ENCODE data around the gene NRXN2.

NRXN2 gene

DNA sequence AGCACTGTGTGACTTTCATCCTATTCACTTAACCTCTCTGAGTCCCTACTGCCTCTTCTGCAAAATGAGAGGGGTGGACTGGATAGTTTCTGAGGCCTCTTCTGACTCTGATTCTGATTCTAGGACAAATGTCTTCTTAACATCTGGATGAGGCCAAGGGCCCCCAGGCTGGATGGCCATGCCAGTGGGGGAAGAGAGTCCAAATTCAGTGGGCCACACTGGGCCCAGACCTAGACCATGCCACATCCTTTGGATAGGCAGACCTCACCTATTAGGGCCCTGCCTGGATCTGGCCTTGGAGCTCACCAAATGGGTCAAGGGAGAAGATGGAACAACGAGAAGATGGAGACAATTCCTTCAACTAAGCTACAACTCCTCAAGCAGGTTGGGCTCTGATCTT, 24.6 kb downstream of the NRXN2 start:
- no peak for DNase-seq (ENCODE audit: low spot score)

DNA sequence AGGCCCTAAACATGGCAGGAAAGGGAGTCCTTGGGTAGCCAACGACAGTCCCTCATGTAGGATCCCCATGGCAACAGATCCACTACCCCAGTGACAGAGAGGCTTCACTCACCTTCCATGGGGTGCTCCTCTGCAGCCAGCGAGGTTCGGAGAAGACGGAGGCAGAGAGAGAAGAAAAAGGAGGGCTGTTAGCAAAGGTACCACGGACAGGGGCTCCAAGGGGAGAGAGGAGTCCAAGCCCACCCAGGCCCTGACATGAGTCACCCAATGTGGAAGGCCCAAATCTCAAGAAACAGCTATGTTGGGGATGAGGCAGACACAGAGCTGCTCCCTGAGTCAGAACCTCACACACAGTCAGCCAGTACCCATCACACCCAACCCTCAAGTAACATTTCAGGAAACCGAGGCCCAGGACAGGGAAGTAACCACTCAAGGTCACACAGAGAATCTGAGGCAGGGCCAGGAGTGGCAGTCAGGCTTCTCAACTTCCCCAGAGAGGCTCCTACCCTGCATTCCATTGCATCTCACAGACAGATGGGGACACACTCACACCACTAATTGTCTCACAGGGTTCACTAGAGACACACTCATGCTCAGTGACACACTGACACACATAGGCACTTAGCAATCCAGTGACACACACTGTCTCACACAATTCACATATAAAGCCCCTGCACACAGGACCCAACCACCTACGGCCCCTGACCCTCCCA, 25.2 kb downstream of the NRXN2 start:
- DNase-seq (ENCODE audit: low spot score): peak; percentile 36

DNA sequence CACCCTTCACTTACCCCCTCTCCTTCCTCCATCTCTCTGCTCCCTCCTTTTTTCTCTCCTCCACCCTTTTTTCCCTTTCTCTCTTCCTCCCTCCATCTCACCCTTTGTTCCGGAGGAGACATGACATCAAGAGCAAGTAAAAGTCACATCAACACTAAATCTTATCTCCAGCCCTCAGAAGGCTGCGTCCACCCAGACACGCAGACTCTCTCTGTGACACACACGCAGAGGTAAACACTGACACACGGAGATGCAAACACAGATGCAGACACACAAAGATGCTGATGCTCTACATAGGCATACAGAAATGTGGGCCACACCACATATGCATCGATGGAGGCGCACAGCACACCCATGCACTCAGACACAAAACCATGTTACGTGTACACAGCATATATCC, 27.0 kb downstream of the NRXN2 start:
- DNase-seq (ENCODE audit: low spot score): no peak

DNA sequence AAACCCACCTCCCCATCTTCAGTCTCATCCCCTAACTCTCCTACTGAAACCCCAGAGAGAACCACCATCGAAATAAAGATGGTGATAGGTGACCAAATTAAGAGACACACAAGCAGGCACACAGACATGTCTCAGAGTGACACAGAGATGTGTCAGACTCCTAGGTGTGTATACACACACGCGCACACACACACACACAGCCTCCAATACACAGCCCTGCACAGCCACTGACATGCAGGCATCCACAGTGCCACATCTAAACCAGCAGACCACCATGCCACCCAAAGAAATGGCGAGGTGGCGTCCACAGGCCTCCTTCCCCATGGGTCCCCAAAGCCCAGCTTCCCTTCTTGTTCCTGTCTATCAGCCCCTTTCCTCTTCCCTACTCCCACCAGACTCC, 27.4 kb downstream of the NRXN2 start:
- no peak for DNase-seq (ENCODE audit: low spot score)

DNA sequence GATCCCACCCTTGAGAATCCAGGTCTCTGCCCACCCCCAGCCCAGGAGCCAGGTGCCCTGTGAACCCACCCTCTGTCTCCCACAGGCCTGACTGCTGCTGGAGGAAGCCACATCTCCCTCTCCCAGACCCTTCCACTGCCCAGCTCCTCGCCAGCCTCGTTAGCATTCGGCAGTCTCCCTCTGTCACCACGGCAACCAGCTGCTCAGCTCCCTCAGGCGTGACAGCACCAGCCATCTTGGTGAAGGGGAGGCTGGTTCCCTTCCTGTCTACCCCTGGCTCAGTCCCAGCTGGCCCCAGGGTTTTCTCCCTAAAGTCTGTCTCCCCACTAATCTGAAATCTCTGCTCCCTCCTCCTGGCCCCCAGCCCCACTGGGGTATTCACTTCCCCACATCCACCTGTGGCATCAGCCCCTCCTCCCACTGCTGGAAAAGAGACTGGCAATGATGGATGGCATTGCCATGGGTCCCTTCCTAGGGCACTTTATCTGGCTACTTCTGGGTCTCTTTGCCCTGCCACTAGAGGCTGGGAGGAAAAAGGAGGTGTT, 28.1 kb downstream of the NRXN2 start:
- DNase-seq (ENCODE audit: low spot score): peak; percentile 81

DNA sequence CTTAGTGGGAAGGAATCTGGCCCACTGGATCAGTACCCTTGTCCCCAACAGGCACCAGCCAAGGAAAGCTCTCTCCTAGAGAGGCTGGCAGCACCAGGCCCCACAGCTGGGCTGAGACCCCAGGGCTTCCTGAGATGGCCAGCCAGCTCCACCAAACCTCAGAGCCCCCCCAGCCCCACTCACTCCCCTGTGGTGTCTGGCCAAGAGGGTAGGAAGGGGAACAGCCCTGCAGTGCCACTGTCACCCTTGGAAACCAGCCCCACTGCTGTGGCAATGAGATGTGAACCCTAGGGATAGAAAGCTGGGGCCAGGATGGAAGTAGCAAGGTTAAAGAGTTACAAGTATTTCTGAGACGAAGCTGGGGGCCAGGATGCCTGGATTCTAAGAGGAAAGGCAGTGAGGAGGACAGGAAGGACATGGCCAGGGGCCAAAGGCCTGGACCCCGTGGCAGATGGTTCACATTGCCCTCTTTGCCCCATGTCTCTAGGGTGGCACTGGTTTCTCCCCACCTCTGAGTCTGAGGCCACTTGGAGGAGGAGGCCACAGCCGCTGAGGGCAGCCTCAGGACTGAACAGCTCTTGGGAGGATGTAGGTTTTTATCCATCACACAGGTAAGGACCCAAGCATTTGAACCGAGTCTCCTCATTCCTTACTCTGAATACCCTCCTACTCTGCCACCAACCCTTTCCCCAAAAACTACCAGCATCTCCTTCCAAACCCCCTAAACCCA, 28.8 kb downstream of the NRXN2 start:
- no peak for DNase-seq (ENCODE audit: low spot score)

DNA sequence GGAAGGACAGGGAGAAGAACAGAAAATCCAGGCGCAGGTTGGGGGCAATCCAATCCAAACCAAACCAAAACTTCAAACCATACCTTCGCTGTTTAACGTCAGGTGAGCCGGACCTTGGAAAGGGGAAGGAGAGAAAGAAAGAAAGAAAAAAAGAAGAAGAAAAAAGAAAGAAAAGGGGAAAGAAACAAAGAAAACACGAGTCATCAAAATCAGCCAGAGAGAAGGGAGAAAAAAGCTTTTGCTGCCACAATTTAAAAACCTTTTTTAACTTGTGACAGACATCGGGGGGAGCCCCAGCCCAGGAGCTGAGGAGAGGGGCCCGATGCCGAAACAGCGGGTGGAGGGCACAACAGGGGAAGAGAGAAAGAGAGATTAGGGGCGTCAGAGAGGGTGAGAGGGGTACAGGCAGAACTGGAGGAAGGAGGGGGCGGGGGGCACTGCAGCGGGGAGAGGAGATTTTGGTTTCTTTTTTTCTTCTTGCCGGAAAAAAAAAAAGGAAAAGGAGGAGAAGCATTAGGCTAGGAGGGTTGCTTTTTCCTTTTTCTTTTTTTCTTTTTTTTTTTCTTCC, 30.1 kb downstream of the NRXN2 start:
- no peak for DNase-seq (ENCODE audit: low spot score)

DNA sequence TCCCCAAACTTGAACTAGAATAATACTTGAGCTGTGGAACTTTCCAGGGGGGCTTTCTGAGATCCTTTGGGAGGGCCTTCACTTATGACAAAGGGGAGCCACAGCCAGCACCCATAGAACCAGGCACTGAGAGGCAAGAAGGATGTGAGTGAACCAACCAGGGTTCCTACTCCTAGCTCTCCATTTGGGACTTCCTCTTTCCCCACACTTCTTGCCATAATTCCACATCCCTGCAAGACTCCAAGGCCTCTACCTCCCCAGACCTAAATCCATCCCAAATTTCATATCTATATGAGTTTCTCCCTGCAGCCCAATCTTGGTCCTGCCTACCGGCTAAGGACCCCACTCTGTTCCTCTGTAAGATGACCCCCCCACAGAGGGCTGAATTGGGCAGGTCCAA, 31.5 kb downstream of the NRXN2 start:
- no peak for DNase-seq (ENCODE audit: low spot score)

DNA sequence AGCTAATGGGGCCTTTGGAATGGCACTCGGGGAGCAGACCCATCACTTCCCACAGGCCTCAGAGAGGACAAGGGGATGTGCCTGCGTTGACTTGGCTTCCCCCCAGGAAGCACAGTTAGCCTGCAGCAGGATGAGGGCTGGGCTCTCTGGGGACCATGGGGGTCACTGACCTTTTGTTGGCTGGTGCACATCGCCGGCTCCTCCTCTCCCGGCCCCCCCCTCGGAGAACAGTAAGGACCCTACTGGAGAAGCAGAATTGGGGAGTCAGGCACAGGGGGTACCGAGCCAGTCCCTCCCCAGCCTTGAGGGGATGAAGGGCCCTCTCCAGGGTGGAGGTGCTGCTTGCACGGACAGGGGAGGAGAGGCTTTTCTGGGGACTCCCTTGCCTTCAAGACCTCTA, 32.8 kb downstream of the NRXN2 start:
- no peak for DNase-seq (ENCODE audit: low spot score)

DNA sequence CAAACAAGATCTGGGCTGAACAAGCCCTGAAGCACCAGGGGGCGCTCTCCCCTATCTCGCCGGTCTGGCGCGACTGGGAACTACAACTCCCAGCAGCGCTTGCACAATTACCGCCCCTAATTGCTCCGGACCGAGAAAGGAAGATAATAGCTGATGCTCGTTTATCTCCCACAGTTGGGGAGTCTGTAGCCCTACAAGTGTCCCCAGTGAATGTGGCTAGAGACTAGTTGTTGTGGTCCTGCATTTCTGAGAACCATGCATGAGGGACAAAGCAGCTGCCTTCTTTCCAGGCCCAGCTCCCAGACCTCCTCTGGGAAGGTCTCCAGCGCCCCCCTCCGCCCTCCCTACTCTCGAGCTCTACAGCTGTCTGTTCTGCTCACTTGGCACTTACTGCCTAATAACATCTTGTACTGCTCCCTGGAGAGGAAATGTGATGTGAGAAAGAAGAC, 34.4 kb downstream of the NRXN2 start:
- peak; percentile 95 for DNase-seq (ENCODE audit: low spot score)

DNA sequence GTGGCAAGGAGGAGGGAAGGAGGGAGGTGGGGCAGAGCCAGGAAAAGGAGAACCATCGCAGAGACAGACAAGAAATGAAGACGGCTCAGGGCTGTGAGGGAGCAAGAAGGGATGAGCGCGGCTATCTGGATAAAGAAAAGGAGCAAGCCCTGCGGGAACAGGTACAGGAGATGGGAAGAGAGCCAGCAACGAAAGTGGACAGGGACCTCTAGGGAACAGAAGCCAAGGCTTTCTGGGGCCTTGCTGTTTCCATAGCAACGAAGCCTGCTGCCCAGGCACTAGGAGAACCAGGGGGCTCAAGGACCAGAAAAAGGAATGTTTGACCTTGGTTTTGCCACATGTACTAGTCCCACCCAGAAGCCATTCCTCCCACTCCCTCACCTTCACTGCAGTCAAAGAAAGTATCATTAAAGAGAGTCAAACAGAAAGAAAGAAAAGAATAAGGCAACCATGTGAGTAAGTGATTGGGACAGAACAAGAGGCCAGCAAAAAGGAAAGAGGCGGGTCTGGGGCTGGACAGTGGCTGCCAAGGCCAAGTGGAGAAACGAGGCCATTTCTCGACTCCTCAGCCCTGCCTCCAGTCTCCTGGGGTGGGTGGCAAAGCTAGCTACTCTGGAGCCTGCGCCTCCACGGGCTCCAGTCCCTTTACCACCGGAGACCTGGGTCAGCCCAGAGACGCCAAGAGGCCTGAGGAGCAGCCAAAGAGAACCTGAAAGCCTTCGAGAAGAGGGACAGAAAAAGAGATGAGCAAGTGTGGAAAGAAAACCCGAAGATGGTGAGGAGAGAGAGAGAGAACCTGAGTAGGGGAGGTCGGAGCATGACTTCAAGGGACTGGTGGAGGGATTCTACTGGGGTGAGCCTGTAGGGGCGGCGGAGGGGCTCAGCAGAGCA, 35.1 kb downstream of the NRXN2 start:
- no peak for DNase-seq (ENCODE audit: low spot score)

DNA sequence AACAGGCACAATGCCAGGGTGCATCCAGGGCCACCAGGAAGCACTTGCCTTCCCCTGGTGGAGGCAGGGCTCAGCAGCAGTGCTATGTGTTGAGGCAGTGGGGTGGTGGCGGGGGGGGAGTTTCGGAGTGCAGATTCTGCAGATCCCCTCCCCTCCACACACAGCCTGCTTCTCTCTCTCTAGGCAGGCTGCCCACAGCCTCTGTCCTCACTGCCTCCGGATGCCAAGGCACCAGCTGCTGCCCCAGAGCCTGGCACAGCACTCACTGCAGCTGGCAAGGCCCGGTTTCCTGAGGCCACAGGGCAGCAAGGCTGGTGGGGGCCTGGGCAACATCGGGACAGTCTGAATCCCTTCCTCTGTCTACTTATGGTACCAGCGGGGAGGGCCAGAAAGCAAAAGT, 35.8 kb downstream of the NRXN2 start:
- DNase-seq (ENCODE audit: low spot score): no peak

DNA sequence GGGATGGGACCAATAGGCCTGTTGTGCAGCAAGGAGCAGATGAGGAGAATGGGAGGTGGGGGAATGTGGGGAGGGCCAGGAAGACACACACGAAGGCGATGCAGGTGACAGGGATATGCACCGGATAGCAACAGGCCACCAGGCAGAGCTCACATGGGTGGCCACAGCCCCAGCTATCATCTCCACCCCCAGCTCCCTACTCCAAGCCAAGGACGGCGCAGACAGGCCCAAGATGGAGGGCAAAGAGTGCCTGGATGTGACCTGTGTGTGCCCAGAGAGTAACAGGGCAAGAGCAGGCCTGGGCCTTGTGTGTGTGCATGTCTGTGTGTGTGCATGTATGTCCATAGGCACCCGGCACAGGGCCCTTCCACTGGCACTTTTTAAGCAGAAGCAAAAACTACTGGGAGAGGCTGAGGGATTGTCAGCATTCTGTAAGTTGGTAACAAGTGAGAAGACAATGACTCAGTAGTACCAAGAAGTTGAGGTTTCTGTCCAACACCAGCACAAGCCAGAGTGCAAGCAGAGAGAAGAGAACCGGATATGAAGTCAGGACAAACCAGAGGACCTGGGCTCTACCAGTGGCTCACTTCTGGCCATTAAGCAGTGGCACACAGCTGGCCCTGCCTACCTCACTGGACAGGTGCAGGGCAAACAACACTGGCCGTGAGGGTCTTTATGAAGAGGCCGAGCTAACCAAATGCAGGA, 36.4 kb downstream of the NRXN2 start:
- no peak for DNase-seq (ENCODE audit: low spot score)

DNA sequence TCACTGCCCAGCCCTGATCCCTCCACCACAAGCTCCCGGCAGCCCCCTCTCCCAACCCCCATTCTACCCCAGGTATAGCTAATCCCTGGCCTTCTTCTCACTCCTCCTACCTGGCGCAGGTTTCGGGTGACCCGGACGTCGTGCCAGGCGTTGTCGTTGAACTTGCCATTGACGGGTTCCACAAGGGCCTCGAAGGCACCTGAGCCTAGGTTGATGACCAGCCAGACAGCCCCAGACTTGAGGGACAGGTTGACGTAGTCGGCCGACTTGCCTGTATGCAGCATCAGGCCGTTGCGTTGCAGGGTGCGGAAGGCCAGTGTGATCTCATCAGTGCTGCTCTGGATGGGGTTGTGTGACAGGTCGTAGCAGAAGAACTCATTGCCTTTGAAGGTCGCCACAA, 37.5 kb downstream of the NRXN2 start:
- no peak for DNase-seq (ENCODE audit: low spot score)

DNA sequence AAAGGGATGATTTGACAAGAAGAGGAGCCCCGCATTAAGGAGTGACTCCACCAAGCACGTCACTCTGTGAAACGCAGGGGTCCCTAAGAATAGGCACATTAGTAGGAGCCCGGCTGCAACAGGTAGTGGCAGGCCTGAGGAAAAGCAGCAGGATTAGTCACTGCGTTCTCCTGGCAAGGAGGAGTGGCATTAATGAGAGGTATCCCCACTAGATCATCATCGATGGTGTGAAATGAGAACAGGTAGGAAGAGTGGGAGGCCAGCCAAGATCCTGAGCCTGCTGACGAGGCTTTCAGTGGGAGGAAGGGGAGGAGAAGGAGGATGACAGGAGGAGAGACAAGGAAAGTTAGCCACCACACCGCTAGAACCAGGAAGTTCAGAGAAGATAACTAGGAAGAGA, 38.6 kb downstream of the NRXN2 start:
- DNase-seq (ENCODE audit: low spot score): no peak

DNA sequence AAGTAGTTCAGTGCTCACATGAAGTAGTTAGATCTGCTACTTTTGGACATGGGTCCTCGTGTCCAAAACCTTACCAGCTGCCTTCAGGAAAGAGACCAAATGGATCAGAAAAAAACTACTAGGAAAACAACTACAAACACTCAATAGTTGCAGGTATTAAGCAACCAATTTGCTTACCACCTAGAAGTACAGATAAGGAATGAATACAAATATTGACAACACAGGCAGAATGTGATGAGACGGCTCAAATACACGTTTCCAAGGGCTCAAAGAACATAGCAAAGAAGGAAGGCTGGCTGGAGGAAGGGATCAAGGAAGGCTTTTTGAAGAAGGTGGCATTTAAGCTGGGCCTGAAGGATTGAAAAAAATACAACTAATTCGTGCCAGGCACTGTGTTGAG, 41.8 kb downstream of the NRXN2 start:
- no peak for DNase-seq (ENCODE audit: low spot score)

DNA sequence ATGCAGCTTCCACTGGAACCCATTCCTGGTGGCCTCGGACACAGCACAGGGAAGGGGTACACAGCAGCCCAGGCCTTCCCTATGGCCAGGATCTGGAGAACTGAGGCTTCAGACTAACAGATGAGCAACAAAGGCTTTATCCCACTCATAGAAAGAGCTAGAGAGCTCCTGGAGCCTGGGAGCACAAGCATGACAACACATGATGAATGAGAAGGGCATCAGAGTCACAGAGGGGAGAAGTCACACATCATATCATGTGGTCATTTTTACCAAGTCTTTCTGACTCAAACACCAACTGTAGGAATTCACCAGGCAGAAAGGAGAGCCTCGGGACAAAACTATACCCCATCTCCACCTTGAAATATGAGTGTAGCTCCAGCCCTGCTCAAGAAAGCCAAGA, 43.2 kb downstream of the NRXN2 start:
- DNase-seq (ENCODE audit: low spot score): no peak

DNA sequence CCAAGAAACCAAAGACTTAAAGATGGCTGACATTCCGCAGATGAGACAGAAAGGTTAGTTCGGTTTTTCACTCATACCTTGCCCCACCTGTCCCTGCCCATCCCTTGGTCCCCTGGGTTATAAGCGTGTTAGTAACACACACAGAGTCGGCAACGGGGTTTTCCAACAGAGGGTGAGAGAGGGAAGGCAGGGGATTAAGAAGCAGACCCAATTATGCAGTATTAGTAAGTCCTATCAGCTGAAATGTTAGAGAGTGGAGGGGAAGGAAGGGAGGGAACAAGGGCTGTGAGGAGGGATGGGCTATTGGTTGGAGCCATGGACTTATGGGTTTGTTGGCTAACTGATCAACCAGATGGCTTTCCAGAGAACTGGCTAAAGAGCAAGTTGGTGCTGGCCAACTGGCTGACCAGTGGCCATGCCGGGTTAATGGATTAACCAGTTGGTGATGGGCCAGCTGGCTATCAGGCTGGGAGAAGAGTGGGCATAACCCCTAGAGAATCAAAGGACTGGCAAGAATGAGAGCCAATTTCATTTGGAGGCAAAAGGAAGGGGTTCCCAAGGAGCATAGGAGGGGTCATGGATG, 45.5 kb downstream of the NRXN2 start:
- no peak for DNase-seq (ENCODE audit: low spot score)

DNA sequence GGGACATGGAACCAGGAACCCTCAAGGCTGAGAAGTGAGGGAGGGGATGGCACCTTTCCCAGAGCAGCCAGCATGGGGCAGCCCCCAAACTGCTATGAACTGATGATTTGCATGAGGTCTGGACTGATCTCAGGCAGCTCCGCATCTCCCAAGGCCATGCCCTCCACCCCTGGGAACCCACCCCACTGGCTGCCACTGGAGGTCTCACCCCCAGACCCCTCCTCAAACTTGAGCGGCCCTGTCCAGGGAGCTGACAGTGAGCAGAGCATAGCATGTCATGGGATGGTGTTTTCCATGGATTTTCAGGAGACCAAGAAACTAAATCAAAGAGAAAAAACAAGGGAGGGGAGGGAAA, 46.8 kb downstream of the NRXN2 start:
- no peak for DNase-seq (ENCODE audit: low spot score)

DNA sequence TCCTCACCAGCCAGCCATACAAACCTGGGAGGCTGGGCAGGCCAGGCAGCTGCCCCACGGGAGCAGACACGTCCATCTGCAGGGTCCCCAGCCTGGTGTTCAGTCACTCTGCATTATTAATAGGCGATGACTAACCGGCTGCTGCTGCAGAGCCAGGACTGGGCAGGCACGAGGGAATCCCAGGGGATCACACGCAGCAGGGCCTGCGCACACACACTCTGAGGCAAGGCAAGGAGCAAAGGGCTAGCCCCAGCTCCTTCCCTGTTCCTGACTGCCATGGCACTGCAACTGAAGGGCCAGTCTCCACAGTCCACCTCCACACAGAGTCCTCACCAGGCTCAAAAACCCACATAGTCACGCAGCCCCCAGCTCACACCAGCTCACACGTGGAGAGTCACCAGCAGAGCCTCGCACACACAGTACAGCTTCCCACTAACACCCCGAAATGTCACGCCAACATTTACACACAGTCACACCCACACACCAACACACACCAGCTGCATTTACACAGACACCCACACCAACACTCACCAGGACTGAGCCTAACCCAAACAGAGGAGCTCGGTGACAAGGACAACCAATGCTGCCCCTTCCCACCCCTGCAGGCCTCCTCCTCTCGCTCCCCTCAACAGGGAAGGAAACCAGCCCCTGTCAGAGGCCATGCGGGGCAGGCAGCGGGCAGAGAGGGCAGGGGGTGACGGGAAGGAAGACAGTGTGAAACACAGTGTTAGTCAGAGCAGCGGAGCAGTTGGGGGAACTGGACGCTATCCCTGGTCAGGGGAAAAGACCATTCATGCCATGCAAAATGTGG, 47.3 kb downstream of the NRXN2 start:
- no peak for DNase-seq (ENCODE audit: low spot score)
